Erythroblast (primary cell): ENCODE measurements around the gene UBTF.

Source experiments
- GATA1 ChIP-seq: IDR thresholded peaks from 2 replicates; pipeline ENCODE4 v1.6.1; 2011; ENCODE audit warnings: low read depth, mild to moderate bottlenecking, control low read depth, low read length, moderate library complexity
- POLR2A ChIP-seq: IDR thresholded peaks from 2 replicates; pipeline ENCODE4 v1.6.1; 2011; ENCODE audit warnings: mild to moderate bottlenecking, low read length

- TF ChIP-seq POLR2A (peak; percentile 68), GATA1 (no peak)
Observed at GRCh38 chr17:44253006-44253405, 33.5 kb upstream of the UBTF start.
